ENCODE measurements around the gene OGDH.
"Not testable (repeated sequence)": the region's sequence is repeated elsewhere in the genome, so short reads cannot be mapped to it uniquely, and the experiment has no call there.

OGDH gene

GRCh38 chr7:44698046-44698580 is 91.7 kb downstream of the OGDH start:
- POLR2A ChIA-PET, result no interaction called here
- peak; percentile 4 for DNase-seq (ENCODE audit: extremely low spot score)
- CTCF ChIA-PET, result interaction anchor here (1.0 kb wide), 1 partner anchor 20 kb away, joined by 3 read pairs; no protein-coding TSS in a partner anchor
- TF ChIP-seq CTCF (IDR thresholded peaks at IDR 0.05; ENCODE audit: control extremely low read depth, extremely low read depth, low read depth, missing control alignments), result no peak

- CTCF ChIA-PET, result interaction anchor here (1.2 kb wide), 1 partner anchor 44 kb away, joined by 3 read pairs; no protein-coding TSS in a partner anchor
- POLR2A ChIA-PET; DNase-seq (ENCODE audit: extremely low spot score): not testable (repeated sequence)
Measured at GRCh38 chr7:44699598-44699997, 93.2 kb downstream of the OGDH start.

- CTCF ChIA-PET, result interaction anchor here (1.5 kb wide), 1 partner anchor 10 kb away, joined by 3 read pairs; no protein-coding TSS in a partner anchor
- POLR2A ChIA-PET, result no interaction called here
- no peak for TF ChIP-seq CTCF (IDR thresholded peaks at IDR 0.05; ENCODE audit: control extremely low read depth, extremely low read depth, low read depth, missing control alignments)
- DNase-seq (ENCODE audit: extremely low spot score), result peak; percentile 5
Measured at GRCh38 chr7:44700322-44700721, 93.9 kb downstream of the OGDH start.

GRCh38 chr7:44703391-44703790 is 97.0 kb downstream of the OGDH start:
- CTCF ChIA-PET, result interaction anchor here (1.3 kb wide), 1 partner anchor 13 kb away, joined by 3 read pairs; no protein-coding TSS in a partner anchor
- POLR2A ChIA-PET; DNase-seq (ENCODE audit: extremely low spot score): not testable (repeated sequence)

- ChIA-PET POLR2A (no interaction called here), CTCF (interaction anchor here (1.3 kb wide), 1 partner anchor 14 kb away, joined by 3 read pairs; no protein-coding TSS in a partner anchor)
- DNase-seq (ENCODE audit: extremely low spot score), result no peak
- no peak for TF ChIP-seq CTCF (IDR thresholded peaks at IDR 0.05; ENCODE audit: control extremely low read depth, extremely low read depth, low read depth, missing control alignments)
Measured at GRCh38 chr7:44703921-44704320, 97.5 kb downstream of the OGDH start.

GRCh38 chr7:44705434-44705833 is 99.0 kb downstream of the OGDH start:
- POLR2A ChIA-PET, result no interaction called here
- CTCF ChIA-PET, result interaction anchor here (1.3 kb wide), 1 partner anchor 25 kb away, joined by 3 read pairs; no protein-coding TSS in a partner anchor
- TF ChIP-seq CTCF (IDR thresholded peaks at IDR 0.05; ENCODE audit: control extremely low read depth, extremely low read depth, low read depth, missing control alignments), result no peak
- DNase-seq (ENCODE audit: extremely low spot score), result no peak

- peak; percentile 16 for DNase-seq (ENCODE audit: extremely low spot score)
- TF ChIP-seq CTCF (IDR thresholded peaks at IDR 0.05; ENCODE audit: control extremely low read depth, extremely low read depth, low read depth, missing control alignments), result no peak
- ChIA-PET CTCF (interaction anchor here (1.3 to 1.5 kb wide), 2 partner anchors 23 to 26 kb away, joined by 3 to 4 read pairs; no protein-coding TSS in a partner anchor), POLR2A (no interaction called here)
Measured at GRCh38 chr7:44706788-44707557, 100.5 kb downstream of the OGDH start.
